ENCODE results near the gene CMBL.

The CMBL gene

GRCh38 chr5:10310066-10310779, 2.5 kb upstream of the CMBL start:
- DNase-seq (ENCODE audit: low read depth) = no peak

- DNase-seq (ENCODE audit: low read depth) = no peak
Observed at GRCh38 chr5:10308844-10309243, 1.1 kb upstream of the CMBL start.

DNA sequence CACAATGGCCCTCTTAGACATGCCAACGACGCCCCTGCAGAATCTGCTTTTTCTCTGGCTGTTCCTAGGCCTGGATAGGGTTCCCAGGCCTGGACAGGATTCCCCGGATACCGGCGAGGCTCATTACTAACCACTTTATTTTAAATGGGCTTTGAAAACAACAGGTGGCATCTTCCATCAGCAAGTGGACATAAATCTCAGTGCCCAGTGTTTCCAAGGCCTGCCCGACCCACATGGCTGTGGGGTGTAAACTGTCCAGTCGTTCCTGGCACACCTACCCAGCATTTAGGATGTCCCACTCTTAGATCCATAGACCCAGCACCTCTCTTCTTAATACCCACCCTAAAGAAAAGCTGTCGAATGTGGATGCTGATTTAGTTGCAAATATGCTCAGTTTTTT, 896 bp downstream of the CMBL start:
- DNase-seq (ENCODE audit: low read depth) = no peak

DNA sequence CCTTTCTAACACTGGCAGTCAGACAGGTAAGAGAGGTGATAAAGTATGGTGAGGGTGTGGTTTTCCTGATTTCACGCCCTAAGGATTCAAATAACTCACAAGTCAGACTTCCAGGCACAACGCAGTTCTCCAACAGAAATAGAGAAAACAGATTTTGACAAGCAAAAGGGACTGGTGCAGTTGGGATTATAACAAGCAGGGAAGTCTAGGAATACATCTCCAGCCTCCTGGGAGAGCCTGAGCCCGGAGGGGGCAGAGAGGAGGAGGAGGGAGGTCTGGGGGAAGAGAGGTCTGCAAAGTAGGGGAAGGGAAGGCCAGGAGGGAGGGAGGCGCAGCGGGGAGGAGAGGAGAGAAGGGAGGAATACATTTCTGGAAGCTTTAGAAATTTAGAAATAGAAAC, 1.6 kb downstream of the CMBL start:
- no peak for DNase-seq (ENCODE audit: low read depth)

DNA sequence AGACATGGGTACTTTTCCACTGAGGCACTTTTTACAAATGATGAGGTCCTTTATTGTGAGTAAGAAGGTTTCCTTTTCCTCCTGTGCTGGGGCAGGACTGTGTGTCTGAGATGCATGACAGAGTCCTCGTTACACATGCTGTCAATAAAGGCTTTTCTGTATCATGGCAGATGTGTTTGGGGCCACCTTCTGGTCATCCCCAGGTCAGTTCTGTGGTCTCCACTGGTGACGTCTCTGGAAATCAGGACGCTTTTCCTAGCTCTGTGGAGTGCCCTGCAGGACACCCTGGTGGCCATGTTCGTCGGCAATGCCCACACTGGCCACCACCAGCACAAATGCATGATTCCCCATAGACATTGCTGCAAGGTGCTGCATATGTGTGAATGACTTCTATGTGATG, 2.8 kb downstream of the CMBL start:
- DNase-seq (ENCODE audit: low read depth) = no peak

DNA sequence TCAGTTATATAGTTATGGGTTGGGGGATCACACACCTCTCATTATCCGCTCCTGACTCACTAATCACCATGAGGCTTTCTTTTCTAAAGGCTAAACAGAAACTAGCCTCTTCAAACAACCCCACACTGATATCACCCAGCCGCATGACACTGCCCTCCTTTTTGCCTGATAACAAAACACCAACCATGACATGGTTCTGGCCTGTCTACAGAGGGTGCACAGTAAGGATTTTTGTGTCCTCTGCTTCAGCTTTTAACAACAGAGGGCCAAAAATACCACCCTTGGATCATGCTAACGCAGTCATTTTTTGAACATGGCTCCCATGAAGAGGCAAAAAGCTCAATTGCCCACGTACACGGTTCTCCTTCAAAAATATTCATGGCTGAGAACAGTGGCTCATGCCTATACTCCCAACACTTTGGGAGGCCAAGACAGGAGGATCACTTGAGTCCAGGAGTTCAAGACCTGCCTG, 4.0 kb downstream of the CMBL start:
- DNase-seq (ENCODE audit: low read depth) = no peak

GRCh38 chr5:10303201-10303600, 4.5 kb downstream of the CMBL start:
- no peak for DNase-seq (ENCODE audit: low read depth)

DNA sequence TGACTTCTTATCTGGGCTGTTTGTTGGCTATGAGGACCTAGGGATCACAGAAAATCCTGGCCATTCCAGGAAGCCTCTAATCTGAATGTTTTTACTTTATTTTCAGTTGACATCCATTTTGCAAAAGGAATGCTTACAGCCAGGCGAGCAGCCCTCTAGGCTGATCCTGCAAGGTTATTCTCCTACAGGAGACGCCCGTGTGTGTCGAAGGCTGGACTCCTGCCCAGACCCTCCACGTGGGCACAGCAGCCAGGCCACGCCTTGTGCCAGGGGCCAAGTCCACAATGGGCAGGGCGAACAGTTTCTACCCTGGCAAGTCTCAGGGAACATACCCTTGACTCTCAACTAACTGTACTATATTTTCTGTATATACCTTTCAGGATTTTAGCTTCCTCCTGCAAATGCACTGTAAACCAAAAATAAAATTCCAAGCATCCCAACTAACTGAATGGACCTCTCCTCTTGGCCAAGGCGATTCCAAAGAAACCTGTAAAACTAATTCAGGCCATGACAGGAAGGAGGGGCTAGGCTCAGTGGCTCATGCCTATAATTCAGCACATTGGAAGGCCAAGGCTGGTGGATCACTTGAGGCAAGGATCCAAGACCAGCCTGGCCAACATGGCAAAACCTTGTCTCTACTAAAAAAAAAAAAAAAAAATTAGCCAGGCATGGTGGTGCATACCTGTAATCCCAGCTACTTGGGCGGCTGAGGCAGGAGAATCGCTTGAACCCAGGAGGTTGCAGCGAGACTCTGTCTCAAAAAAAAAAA, 5.7 kb downstream of the CMBL start:
- DNase-seq (ENCODE audit: low read depth) = no peak

DNA sequence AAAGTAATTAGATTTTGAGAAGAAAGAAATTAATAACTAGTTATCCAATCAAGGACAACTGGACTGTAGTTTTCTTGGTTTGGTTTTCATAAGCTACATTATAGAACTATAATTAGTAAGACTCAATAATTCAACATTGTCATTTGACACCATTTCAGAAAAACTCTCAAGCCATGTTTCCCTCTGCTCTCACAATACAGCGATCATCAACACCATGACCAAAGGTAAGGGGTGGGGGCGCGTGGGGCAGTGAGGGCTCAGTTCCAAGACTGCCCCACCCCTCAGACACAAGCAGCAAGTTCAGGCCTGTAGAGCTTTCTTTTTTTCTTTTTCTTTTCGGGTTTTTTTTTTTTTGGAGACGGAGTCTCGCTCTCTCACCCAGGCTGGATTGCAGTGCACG, 6.4 kb downstream of the CMBL start:
- DNase-seq (ENCODE audit: low read depth) = no peak

DNA sequence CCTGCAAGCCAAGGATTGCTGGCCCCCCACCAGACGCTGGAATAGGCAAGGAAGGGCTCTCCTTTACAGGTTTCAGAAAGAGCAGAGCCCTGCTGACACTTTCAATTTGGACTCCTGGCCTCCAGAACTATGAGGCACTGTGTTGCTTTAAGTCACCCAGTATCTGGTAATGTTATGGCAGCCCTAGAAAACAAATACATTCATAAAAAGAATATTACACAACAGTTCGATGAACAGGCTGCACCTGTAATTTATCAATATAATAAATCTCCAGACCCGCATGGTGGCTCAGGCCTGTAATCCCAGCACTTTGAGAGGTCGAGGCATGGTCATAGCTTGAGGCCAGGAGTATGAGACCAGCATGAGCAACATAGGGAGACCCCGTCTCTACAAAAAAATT, 7.5 kb downstream of the CMBL start:
- no peak for DNase-seq (ENCODE audit: low read depth)

DNA sequence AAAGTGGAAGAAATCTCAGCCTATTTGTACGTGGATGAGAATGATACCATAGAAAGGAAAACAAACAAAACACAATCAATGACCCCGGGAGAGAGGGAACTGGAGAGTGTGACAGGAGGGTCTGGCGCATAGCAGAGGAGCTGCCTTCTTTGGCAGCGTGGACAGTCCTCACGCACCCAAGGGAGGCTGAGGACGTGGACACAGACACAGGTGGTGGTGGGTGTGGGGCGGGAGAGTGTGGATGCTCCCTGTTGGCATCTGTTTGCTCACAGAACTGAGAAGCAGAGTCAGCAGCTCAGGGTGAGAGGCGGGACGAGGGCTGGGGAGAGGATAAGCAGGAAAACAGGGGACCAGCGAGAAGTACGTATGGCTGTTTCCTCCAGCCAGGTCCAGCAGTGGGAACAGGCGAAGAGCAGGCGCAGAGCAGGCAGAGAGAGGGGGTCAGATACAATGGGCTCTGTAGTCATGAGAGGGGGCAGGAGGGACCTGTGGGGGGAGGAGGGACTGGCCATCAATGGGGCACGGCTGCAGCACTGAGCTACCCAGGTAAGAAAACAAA, 10.0 kb downstream of the CMBL start:
- no peak for DNase-seq (ENCODE audit: low read depth)

DNA sequence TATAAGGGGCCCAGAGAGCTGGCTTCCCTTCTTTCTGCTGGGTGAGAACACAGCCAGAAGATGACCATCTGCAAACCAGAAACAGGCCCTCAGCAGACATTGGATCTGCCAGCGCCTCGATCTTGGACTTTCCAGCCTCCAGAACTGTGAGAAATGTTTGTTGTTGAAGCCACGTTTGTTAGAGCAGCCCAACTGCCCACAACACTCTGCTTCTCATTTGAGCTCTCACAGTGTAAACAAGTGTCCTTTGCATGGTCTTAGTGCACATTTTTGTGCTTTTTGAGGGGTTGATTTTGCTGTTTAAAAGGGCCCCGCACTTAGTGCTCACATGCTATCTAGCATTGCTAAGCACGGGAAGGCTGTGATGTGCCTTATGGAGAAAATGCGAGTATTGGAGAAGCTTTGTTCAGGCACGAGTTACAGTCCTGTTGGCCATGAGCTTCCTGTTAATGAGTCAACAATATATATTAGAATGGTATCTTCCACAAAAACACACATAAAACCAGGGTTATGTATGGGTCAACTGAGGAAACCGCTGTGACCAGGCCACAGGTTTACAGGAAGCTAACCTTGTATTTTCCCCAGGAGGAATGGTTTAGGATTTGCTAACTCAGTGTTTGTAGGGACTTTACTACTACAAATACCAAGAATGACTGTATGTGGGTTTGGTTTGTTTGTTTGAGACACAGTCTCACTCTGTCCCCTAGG, 11.9 kb downstream of the CMBL start:
- no peak for DNase-seq (ENCODE audit: low read depth)

DNA sequence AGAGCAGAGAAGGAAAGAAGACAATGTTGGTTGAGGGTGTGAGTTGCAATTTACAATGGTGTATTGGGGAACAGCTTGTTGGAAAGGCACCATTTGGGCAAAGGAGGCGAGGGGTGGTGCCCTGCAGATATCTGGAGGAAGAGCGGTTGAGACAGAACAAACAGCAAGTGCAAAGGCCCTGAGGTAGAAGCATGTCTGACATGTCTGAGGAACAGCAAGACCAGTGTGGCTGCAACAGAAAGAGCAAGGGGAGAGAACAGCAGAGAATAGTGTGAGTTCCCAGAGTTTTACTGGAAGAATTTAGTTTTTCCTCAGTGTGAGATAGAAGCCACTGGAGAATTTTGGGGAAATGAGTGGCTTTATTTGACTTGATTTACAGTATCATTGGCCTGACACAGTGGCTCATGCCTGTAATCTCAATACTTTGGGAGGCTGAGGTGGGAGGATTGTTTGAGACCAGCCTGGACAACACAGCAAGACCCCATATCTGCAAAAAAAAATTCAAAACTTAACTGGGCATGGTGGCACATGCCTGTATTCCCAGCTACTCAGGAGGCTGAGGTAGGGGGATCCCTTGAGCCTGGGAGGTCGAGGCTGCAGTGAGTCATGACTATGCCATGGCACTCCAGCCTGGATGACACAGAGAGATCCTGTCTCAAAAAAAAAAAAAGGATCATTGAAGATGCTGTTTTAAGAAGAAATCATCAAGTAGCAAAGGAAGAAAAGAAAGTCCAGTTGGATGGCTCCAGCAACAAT, 13.6 kb downstream of the CMBL start:
- no peak for DNase-seq (ENCODE audit: low read depth)

- no peak for DNase-seq (ENCODE audit: low read depth)
Observed at GRCh38 chr5:10291692-10292339, 15.9 kb downstream of the CMBL start.

DNA sequence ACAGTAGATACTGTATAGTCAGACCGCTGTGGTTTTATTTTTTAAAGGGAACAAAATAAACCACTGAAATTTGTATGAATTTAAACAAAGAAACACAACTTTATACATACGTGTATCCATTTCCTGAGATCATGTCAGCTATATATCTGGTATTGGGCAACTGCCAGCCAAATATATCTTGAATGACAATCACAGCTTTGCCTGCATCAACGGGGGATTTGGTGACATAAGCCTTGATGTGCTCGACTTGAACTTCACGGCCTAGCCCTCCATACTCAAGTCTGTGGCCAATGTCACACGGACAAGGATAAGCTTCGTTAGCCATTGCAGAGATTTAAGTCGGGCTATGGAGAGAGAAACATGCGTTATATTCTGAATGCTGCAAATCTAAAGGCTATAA, 17.3 kb downstream of the CMBL start:
- DNase-seq (ENCODE audit: low read depth) = no peak

GRCh38 chr5:10289991-10290390, 17.7 kb downstream of the CMBL start:
- no peak for DNase-seq (ENCODE audit: low read depth)

GRCh38 chr5:10289353-10289752, 18.3 kb downstream of the CMBL start:
- no peak for DNase-seq (ENCODE audit: low read depth)

DNA sequence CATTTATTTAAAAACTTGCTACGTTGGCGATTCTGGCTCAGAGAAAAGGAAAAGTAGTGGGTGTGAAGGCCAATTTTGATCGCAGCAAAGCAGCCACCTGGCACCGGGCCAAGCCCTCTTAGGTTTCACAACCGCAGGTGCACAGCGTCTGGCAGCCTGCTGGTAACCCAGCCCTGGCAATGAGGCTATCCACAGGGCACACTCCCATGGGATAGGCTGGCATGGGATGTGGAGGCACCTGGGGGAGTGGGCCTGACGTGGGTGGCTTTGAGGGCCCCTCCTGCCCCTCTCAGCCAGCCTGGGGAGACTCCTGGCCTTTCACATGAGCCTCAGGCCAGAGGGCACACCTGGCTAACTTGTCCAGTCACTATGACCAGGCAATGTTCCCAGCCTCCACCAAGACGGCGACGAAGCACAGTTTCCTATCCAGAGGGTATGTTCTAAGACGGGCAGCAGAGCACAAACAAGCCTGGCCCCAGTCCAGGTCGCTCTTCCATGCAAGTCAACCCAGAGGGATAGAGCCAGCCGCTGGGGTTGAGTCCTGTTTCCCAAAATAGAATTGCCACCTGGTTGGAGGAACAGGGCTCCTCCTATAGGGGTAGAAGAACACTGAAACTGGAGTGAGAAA, 19.0 kb downstream of the CMBL start:
- no peak for DNase-seq (ENCODE audit: low read depth)

DNA sequence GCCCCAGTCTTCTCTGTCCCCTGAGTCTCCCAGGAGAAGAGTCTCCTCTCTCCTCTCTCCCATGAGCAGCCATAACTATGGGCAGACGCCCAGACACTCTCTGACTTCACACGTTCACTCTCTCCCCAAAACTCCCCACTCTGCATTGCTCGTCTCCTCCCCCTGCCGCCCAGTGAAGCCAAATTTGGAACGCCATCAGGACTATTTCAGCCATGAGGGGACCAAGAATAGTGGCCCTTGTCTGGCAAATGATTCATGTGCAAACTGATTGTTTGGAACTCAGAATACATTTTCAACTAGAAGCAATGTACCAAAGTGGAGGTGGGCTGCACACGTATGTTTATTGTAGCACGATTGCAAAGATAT, 20.9 kb downstream of the CMBL start:
- DNase-seq (ENCODE audit: low read depth) = no peak

- no peak for DNase-seq (ENCODE audit: low read depth)
Observed at GRCh38 chr5:10286162-10286861, 21.4 kb downstream of the CMBL start.
